Stimulated activated naive B cell treated with anti-CD40 and anti-IgM and Interleukin-4, amounts not matched to agents 10 μg/mL and 1 μg/mL and 100 μg/mL, for 72 hours (primary cell): ENCODE measurements around the gene R3HCC1L.
A peak's percentile ranks its signal among the peaks of the same experiment; 100 is the strongest.

Experiments used
- ATAC-seq, 2 donors: fragments of 150-1000 bp; cut with Tn5 transposase; replicated peaks; 2 replicates each; pipeline ENCODE4 v1.10.0; 2021; ENCODE audit warnings: moderate library complexity in 1 of 2
- DNase-seq: peaks from one replicate; pipeline ENCODE4 v3.0.0; 2021
- H3K27ac Mint-ChIP-seq: one replicate; pipeline ENCODE4 v1.8.0; 2022; ENCODE audit warnings: mild to moderate bottlenecking, mixed read lengths
- H3K27me3 Mint-ChIP-seq, 2 donors: one replicate each; pipeline ENCODE4 v1.8.0; 2022; ENCODE audit warnings: mixed read lengths in 2 of 2
- H3K36me3 Mint-ChIP-seq, 2 donors: one replicate each; pipeline ENCODE4 v1.8.0; 2022; ENCODE audit warnings: mixed read lengths in 2 of 2, mild to moderate bottlenecking in 1 of 2
- H3K4me1 Mint-ChIP-seq, 2 donors: one replicate each; pipeline ENCODE4 v1.8.0; 2022; ENCODE audit warnings: mixed read lengths in 2 of 2, mild to moderate bottlenecking in 1 of 2
- H3K4me3 Mint-ChIP-seq, 2 donors: one replicate each; pipeline ENCODE4 v1.8.0; 2022; ENCODE audit warnings: mild to moderate bottlenecking in 2 of 2, mixed read lengths in 2 of 2, moderate library complexity in 1 of 2
- H3K9me3 Mint-ChIP-seq, 2 donors: one replicate each; pipeline ENCODE4 v1.8.0; 2022; ENCODE audit warnings: mixed read lengths in 2 of 2, mild to moderate bottlenecking in 1 of 2

Gene R3HCC1L

DNA sequence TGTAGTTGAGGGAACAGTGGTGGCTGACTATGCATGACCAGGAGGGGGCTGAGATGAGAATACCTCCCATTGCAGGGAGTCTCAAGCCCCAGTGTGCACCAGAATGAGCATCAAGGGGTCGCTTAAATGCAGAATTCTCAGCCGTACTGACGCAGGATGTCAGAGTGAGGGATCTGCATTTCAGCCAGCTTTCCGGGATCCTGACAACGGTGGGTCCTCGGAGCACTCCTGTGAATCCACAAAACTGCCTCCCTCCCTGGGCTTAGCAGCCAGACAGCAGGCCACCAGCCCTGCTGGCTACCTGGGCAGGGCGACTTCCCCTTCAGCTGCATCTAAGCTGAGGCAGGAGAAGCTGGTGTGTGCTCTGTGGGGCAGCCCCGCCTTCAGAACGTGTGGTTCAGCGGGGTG lies 155.3 kb downstream of the R3HCC1L start:
- Mint-ChIP-seq H3K27me3 (peaks cover 27 to 37% of the 10 kb centered on the region in 2 donors), H3K27ac (no peak overlapping the region), H3K4me1 (no peaks in the 10 kb centered on the region), H3K36me3 (no peaks in the 10 kb centered on the region), H3K4me3 (no peak overlapping the region), H3K9me3 (no peaks in the 10 kb centered on the region)
- no peak for DNase-seq
- no peak for ATAC-seq

DNA sequence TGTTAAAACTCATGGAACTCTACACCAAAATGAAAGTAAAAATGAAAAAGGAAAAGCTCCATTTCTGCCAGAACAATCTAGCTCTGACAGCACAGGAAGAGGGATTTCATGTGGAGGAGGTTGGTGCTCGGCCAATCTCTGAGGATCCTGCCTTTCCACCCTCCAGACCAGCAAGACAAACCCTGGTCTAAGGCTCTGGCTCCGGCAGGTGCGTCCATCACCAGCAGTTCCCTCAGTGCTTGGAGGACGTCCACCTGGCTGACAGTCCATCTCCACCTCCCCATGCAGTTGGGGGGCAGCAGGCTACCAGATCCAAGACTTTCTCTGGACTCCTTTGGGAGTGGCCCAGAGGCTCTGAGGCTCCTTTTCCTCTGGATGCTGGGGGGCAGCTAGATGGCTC lies 158.5 kb downstream of the R3HCC1L start:
- H3K4me3 Mint-ChIP-seq = no peak overlapping the region
- H3K9me3 Mint-ChIP-seq = no peaks in the 10 kb centered on the region
- H3K4me1 Mint-ChIP-seq = peaks cover 4 to 14% of the 10 kb centered on the region in 2 donors
- H3K27ac Mint-ChIP-seq = no peak overlapping the region
- H3K27me3 Mint-ChIP-seq = peaks cover 20 to 37% of the 10 kb centered on the region in 2 donors
- ATAC-seq (no peak), DNase-seq (no peak)
- no peaks in the 10 kb centered on the region for H3K36me3 Mint-ChIP-seq

DNA sequence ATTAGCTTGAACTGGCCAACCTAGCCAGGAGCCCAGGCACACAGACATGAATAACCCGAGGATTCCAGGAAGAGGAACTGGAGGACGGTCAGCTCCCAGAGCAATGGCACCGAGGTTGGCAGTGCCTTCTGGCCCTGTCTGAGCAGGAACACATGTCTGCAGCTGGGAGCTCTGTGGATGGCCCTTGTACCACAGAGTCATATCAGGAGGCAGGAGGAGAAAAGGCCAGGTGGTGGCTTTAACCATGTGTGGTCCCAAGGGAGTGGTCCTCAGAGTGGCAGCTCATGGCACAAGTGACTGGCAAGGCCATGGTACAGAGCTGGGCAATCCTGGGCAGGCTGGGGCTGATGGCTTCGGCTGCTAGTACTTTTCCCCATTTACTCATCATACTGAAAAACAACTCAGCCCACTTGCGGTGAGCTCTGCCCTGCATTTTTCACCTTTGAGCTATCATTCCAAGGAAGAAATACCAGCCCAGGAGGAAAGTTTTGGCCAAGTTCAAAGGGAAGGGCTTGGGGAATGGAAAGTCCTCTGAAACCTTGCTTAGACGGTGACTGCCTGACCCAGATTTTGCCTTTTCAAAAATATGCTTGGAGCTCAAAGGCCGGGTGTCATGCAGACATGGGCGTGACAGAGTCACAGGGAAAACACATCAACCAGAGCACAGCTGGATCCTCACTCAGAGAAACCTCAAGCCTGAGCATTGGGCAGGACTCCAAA lies 159.3 kb downstream of the R3HCC1L start:
- no peak overlapping the region for H3K4me3 Mint-ChIP-seq
- ATAC-seq (peak; percentile 21 to 25), DNase-seq (no peak)
- no peaks in the 10 kb centered on the region for H3K36me3 Mint-ChIP-seq
- peaks cover 24 to 42% of the 10 kb centered on the region in 2 donors for H3K27me3 Mint-ChIP-seq
- no peak overlapping the region for H3K27ac Mint-ChIP-seq
- H3K4me1 Mint-ChIP-seq = peaks cover 4 to 14% of the 10 kb centered on the region in 2 donors
- H3K9me3 Mint-ChIP-seq = no peaks in the 10 kb centered on the region

DNA sequence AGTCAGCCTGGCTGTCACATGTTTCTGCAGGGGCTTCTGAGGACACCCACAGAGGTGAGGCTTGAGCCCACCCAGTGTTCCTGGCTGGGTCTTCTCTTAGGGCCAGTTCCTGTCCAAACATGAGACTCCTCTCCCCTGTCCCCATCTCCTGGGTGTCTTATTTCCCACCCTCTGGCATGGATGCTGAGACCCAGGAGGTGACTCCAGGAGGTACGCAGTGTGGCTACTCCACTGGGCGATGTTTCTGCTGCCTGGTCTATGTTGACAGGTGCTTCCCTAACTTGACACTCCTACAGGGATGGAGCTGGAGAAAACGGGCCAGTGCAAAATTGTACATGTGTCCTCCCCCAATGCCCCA lies 159.8 kb downstream of the R3HCC1L start:
- Mint-ChIP-seq H3K36me3 (no peaks in the 10 kb centered on the region), H3K9me3 (no peaks in the 10 kb centered on the region), H3K4me1 (peaks cover 4 to 14% of the 10 kb centered on the region in 2 donors), H3K27ac (no peak overlapping the region), H3K27me3 (peaks cover 24 to 46% of the 10 kb centered on the region in 2 donors), H3K4me3 (no peak overlapping the region)
- DNase-seq (no peak), ATAC-seq (no peak)
